GM19193 (cell line): ENCODE measurements around the gene OR2M5.

ENCODE experiments used
- POLR2A ChIP-seq: IDR thresholded peaks from 4 replicates; pipeline ENCODE4 v1.6.1; 2011; ENCODE audit not compliant: insufficient read depth, insufficient read length; ENCODE audit errors: extremely low read depth

The OR2M5 gene, protein sequence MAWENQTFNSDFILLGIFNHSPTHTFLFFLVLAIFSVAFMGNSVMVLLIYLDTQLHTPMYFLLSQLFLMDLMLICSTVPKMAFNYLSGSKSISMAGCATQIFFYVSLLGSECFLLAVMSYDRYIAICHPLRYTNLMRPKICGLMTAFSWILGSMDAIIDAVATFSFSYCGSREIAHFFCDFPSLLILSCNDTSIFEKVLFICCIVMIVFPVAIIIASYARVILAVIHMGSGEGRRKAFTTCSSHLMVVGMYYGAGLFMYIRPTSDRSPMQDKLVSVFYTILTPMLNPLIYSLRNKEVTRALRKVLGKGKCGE

GRCh38 chr1:248144513-248145198 lies at the start of gene OR2M5:
Gene OR2M5 (plus strand): TSS chr1:248145148. CDS start chr1:248145148, 0 bp downstream.
- TF ChIP-seq POLR2A: no peak

- TF ChIP-seq POLR2A: no peak
Observed at GRCh38 chr1:248098529-248098928, 46.4 kb upstream of the OR2M5 start.

DNA sequence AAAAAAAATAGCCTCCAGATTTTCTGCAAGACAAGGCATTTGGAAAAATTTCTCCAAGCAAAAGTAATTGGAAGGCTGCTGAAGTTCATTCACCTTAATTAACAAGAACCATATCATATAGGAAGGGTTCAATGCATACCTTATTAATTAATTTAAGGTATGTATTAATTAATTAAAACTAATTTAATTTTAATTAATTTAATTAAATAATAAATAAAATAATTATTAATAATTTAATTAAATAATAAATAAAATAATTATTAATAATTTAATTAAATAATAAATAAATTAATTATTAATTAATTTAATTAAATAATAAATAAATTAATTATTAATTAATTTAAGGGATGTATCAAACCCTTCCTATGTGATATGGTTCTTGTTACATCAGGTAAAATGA lies 42.1 kb upstream of the OR2M5 start:
- TF ChIP-seq POLR2A: no peak

DNA sequence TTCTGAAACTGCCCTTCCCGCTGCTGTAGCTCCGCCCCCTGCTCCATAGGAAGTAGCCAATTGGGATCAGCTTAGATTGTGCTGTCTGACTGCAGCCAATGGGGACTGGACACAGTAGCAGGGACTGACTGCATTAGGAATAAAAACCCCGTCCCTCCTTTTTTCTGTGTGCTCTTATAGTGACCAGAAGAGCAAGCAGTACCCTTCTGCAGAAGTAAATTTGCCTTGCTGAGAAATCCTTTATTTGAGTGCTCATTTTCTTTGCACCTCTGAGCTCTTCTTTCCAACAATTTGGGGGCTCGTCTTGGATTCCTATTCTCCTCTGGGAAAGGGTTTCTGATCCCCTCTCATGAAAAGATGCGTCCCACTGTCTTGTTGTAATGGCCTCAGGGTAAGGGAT lies 33.8 kb upstream of the OR2M5 start:
- TF ChIP-seq POLR2A: no peak

DNA sequence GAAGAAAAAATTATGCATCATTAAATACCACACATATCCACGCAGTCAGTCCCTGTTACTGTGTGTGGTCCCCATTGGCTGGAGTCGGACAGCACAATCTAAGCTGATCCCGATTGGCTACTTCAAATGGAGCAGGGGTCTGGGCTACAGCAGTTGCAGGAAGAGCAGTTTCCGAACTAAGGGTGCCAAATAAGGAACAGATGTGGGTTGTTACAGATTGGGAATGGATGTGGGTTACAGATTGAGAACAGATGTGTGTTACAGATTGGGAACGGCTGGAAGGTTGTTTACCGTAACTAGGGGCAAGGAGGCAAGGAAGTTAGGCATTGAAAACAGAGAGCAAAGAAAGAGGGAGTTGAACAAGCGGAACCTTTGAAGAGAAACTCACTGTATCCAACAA lies 30.1 kb upstream of the OR2M5 start:
- TF ChIP-seq POLR2A: no peak

DNA sequence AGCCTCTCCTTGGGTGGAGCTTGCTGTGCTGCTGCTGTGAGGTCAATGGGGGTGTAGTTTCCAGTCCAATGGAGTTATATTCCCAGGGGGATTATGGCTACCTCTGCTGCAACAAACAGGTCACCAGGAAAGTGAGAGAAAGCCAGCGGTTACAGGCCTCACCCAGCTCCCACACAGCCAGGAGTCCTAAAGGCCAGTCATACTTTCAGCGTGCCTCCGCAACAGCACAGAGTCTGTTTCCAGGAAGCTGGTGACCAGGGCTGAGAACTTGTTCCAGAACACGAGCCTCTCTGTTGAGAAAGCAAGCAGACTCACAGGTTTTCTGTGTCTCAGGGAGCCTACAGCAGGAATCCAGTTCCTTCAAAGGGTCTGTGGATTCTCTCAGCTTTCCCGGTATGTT lies 17.3 kb upstream of the OR2M5 start:
- TF ChIP-seq POLR2A: no peak

DNA sequence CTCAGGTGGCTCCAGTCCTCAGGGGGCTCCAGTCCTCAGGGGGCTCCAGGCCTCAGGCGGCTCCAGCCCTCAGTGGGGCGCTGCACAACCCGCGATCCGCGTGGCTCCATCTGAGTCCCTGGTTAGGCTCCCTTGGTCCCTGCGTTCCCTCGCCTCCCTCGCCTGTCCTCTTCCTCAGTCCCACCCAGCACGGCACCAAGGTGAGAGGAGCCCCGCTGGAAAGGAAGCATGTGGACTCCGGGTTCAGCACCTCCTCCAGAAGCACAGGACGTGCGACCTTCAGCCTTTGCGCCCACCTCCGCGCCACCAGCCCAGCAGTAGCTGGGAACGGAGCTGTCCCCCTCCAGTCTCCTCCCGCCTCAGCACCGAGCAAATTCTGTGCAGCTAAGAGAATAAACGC lies 8.1 kb upstream of the OR2M5 start:
- no peak for TF ChIP-seq POLR2A

DNA sequence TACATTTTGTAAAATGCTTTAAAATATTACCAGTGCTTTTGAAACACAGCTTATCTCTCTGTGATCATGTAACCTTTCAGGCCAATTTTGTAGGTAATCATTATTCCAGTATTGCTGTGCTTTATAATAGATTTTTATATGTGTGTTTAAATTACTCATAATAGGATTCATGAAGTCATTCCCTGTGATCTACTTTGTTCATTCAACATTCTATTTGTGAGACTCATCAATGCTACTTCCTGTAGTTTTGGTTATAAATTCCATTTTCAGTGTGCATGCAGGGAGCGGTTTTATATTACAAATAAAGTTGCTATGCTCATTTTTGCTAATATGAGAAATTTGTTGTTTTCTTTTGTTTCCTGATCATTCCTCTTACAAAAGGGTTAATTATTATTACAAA lies 4.1 kb upstream of the OR2M5 start:
- TF ChIP-seq POLR2A: no peak

DNA sequence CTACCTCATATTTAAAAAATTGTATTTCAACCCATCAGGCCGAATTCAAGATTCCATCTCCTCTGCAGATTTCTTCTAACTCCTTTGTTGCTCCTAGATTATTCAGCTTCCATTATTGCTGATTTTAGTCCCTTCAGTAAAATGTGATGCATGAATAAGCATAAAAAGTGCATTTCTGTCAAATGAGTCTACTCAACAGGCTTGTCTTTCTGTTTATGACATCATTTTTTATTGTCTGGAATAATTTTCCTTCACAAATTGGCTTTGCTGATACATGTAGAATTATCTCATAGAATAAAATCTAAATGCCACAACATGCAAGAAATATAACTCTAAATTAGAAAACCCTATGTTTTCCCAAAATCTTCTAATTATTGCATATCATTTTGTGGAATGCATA lies 1.6 kb upstream of the OR2M5 start:
- no peak for TF ChIP-seq POLR2A

GRCh38 chr1:248152056-248152827 lies 7.3 kb downstream of the OR2M5 start:
- no peak for TF ChIP-seq POLR2A

DNA sequence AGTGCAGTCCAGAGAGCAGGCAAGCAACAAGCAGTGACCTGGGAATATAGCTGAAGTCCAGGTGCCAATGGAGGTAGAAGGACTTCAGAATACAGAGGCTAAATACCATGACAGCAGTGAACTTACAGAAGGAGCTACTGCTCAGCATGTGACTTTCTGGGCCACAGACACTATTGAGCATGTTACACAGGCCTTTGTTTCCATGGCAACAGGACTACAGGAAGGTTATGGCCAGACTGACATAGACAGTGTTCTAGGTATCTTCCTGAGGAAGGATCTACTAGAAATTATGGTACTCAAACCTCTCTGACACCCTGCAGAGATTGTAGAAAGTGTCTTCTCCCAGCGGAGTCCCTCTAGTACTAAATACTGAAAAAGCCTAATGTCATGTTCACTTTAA lies 11.0 kb downstream of the OR2M5 start:
- no peak for TF ChIP-seq POLR2A

GRCh38 chr1:248158758-248159157 lies 13.8 kb downstream of the OR2M5 start:
- TF ChIP-seq POLR2A: no peak

DNA sequence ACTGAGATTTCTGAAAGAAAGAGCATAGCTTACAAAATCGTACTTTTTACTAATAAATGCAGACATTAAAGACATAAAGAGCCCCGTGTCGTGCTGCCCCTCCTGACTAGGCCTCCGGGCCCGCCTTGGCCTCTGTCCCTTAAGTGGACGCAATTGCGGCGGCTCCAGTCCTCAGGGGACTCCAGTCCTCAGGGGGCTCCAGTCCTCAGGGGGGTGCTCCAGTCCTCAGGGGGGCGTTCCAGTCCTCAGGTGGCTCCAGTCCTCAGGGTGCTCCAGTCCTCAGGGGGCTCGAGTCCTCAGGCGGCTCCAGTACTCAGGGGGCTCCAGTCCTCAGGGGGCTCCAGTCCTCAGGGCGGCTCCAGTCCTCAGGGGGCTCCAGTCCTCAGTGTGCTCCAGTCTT lies 19.1 kb downstream of the OR2M5 start:
- no peak for TF ChIP-seq POLR2A

GRCh38 chr1:248165186-248165585 lies 20.2 kb downstream of the OR2M5 start:
- TF ChIP-seq POLR2A: no peak

DNA sequence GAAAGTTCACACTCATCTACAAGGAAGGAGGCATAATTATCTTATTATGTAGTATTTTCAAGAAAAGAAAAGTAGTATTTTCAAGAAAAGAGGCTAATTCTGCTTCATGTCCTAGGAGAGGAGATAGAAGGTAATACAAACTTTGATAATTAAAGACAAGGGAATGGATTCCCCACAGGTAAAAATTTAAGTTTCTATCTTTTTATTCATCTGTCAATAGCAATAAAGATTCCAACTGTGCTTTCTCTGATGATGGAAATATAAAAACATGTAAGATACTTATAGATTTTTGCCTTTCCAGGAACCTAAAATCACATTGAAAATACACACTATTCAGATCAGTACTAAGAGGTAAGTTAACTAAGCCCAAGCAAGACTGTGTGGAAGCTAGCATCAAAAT lies 29.6 kb downstream of the OR2M5 start, which contains the start of gene OR2M2:
OR2M2 (plus strand) TSS at position 301 of the 400 bp plus-strand sequence. CDS start 5,165 bp downstream, outside the sequence.
- no peak for TF ChIP-seq POLR2A

DNA sequence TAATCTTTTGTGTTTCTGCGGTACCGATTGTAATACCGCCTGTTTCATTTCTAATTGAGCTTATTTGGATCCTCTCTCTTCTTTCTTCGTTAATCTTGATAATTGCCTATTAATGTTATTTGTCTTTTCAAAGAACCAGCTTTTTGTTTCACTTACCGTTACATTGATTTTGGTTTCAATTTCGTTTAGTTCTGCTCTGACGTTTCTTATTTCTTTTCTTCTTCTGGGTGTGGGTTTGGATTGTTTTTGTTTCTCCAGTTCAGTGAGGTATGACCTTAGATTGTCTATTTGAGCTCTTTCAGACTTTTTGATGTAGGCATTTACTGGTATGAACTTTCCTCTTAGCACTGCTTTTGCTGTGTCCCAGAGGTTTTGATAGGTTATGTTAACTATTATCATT lies 39.0 kb downstream of the OR2M5 start:
- TF ChIP-seq POLR2A: no peak

GRCh38 chr1:248187363-248187762 lies 42.4 kb downstream of the OR2M5 start:
- TF ChIP-seq POLR2A: no peak

DNA sequence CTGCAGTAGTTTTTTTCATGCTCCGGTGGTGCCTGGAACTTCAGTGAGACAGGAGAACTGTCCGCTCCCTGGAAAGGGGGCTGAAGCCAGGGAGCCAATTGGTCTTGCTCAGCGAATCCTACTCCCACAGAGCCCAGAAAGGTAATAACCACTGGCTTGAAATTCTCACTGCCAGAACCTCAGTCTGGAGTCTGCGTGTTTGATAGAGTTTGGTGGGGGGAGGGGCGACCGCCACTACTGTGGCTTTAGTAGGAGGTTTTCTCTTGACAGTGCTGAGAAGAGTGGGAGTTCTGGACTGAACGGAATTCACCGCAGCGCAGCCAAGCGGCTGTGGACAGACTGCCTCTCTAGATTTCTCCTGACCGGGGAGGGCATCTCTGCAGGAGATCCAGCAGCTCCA lies 44.1 kb downstream of the OR2M5 start:
- no peak for TF ChIP-seq POLR2A
